A549 (cell line): ENCODE results near the gene MRRF. TPM values are rescaled to one million over a fixed set of nuclear protein-coding genes. Genes with fewer than 3 reads are reported as not detected.

ENCODE experiments used
- ATAC-seq, 2 experiments: fragments of 200-7000 bp in 1 of 2; fragments of >200 bp in 1 of 2; cut with Nextera tagmentation in 1 of 2; cut with Tn5 transposase in 1 of 2; 3 replicates each; pipeline versions ENCODE4 v1.8.0 to v1.9.1; 2018 to 2020; ENCODE audit warnings: mild to moderate bottlenecking in 1 of 2, moderate library complexity in 1 of 2
- CTCF ChIA-PET: fragments of 300-600 bp; sonication (Branson Sonifier 250); formaldehyde crosslinking; extraction: SDS; loops from one replicate; lab custom pipeline; 2021; ENCODE audit warnings: antibody characterized with exemption, inconsistent platforms; lab: Yijun Ruan, JAX
- POLR2A ChIA-PET: fragments of 350-600 bp; formaldehyde crosslinking; extraction: SDS; loops from one replicate; lab custom pipeline; 2021; ENCODE audit warnings: antibody characterized with exemption, inconsistent platforms; lab: Yijun Ruan, JAX
- DNase-seq, 2 experiments: peaks; one replicate each; pipeline versions ENCODE4 v3.0.0 to v3.0.0-alpha.2; 2011 to 2016; ENCODE audit warnings: low read depth in 1 of 2, low spot score in 1 of 2
- FAIRE-seq: peaks from 2 replicates; lab custom pipeline; 2011; peaks lifted over from hg19 to GRCh38; lab: Jason Lieb, UNC
- H3K27ac ChIP-seq, 2 experiments: fragments of >200 bp; sonication (Bioruptor Twin); formaldehyde crosslinking; 3 replicates each; pipeline ENCODE4 v1.5.1; 2016 to 2017
- H3K4me1 ChIP-seq: fragments of >200 bp; sonication (Bioruptor Twin); formaldehyde crosslinking; 3 replicates; pipeline ENCODE4 v1.6.1; 2016
- H3K4me2 ChIP-seq: fragments of >200 bp; sonication (Bioruptor Twin); formaldehyde crosslinking; 3 replicates; pipeline ENCODE4 v1.6.1; 2016
- H3K4me3 ChIP-seq: fragments of >200 bp; sonication (Bioruptor Twin); formaldehyde crosslinking; 3 replicates; pipeline ENCODE4 v1.5.1; 2016
- H3K9me3 ChIP-seq: fragments of >200 bp; sonication (Bioruptor Twin); formaldehyde crosslinking; 3 replicates; pipeline ENCODE4 v1.6.1; 2016
- ATOH8 ChIP-seq: fragments of 250-450 bp; sonication (Bioruptor Pico); IDR thresholded peaks from 2 replicates; pipeline ENCODE4 v1.5.0; 2020; ENCODE audit warnings: low read depth, mild to moderate bottlenecking, moderate library complexity
- CBX8 ChIP-seq: fragments of 200-600 bp; sonication (generic); IDR thresholded peaks from 2 replicates; pipeline ENCODE4 v1.6.1; 2016
- CHD4 ChIP-seq: fragments of 200-600 bp; sonication (generic); IDR thresholded peaks from 2 replicates; pipeline ENCODE4 v1.6.1; 2016; ENCODE audit warnings: antibody characterized with exemption, mild to moderate bottlenecking, borderline replicate concordance
- CTCF ChIP-seq: fragments of >200 bp; sonication (Bioruptor Twin); formaldehyde crosslinking; IDR thresholded peaks from 3 replicates; pipeline ENCODE4 v1.5.1; 2016
- EHF ChIP-seq: fragments of 250-450 bp; sonication (Bioruptor Pico); IDR thresholded peaks from 2 replicates; pipeline ENCODE4 v1.5.0; 2020; ENCODE audit warnings: mild to moderate bottlenecking
- EHMT2 ChIP-seq: fragments of 200-600 bp; sonication (generic); IDR thresholded peaks from 2 replicates; pipeline ENCODE4 v1.6.1; 2016; ENCODE audit warnings: antibody characterized with exemption, low read depth, mild to moderate bottlenecking, moderate library complexity
- EP300 ChIP-seq, 2 experiments: fragments of >200 bp; sonication (Bioruptor Twin); formaldehyde crosslinking; IDR thresholded peaks; 2 replicates in 1 of 2; 3 replicates in 1 of 2; pipeline ENCODE4 v1.6.1; 2016 to 2017
- GATA3 ChIP-seq: IDR thresholded peaks from 2 replicates; pipeline ENCODE4 v1.6.1; 2012; ENCODE audit warnings: borderline replicate concordance
- HEYL ChIP-seq: fragments of 250-450 bp; sonication (Bioruptor Pico); IDR thresholded peaks from 2 replicates; pipeline ENCODE4 v1.8.0; 2021; ENCODE audit warnings: mild to moderate bottlenecking, moderate library complexity
- HOXB13 ChIP-seq: fragments of 250-450 bp; sonication (Bioruptor Pico); IDR thresholded peaks from 2 replicates; pipeline ENCODE4 v1.5.0; 2020; ENCODE audit warnings: low read depth, mild to moderate bottlenecking, moderate library complexity
- HOXB5 ChIP-seq: fragments of 250-450 bp; sonication (Bioruptor Pico); IDR thresholded peaks from 2 replicates; pipeline ENCODE4 v1.5.0; 2020; ENCODE audit warnings: mild to moderate bottlenecking, moderate library complexity
- NR3C1 ChIP-seq: fragments of >200 bp; sonication (Bioruptor Twin); formaldehyde crosslinking; IDR thresholded peaks from 3 replicates; pipeline ENCODE4 v1.6.1; 2017
- PBX3 ChIP-seq: IDR thresholded peaks from 2 replicates; pipeline ENCODE4 v1.6.1; 2012
- PHF8 ChIP-seq: fragments of 200-600 bp; sonication (generic); IDR thresholded peaks from 2 replicates; pipeline ENCODE4 v1.6.1; 2016; ENCODE audit warnings: low read depth, mild to moderate bottlenecking, antibody characterized with exemption, moderate library complexity, borderline replicate concordance
- REST ChIP-seq: fragments of 200-600 bp; sonication (generic); IDR thresholded peaks from 2 replicates; pipeline ENCODE4 v1.6.1; 2016; ENCODE audit warnings: antibody characterized with exemption, mild to moderate bottlenecking, moderate library complexity
- SMC3 ChIP-seq: fragments of >200 bp; sonication (Bioruptor Twin); formaldehyde crosslinking; IDR thresholded peaks from 3 replicates; pipeline ENCODE4 v1.6.1; 2018; ENCODE audit warnings: inconsistent platforms
- ZFP36 ChIP-seq: fragments of 450-650 bp; IDR thresholded peaks from 2 replicates; pipeline ENCODE4 v1.6.1; 2014; ENCODE audit warnings: borderline replicate concordance; ENCODE audit not compliant: partially characterized antibody
- WGBS: methylation state at CpG from one replicate; pipeline ENCODE4 v1.1.6; 2017; ENCODE audit errors: missing lambda C conversion rate; 5-methylcytosine and 5-hydroxymethylcytosine counted together
- polyA plus RNA-seq, 4 experiments: library from polyadenylated mRNA; depleted of rRNA in 3 of 4; stranded (reverse); fragments of >200 nt; fragmentation: RNase III in 1 of 4; extraction: RNeasy Plus Mini Kit Qiagen cat#74134 plus additional on column Dnase treatment in 1 of 4; gene quantifications; 2 replicates in 3 of 4; 3 replicates in 1 of 4; pipeline ENCODE4 v1.2.3, GENCODE V29; 2011 to 2017
- TF ChIP-seq, protein P1 (sequence below): fragments of 250-450 bp; sonication (Bioruptor Pico); IDR thresholded peaks from 2 replicates; pipeline ENCODE4 v1.5.0; 2021; ENCODE audit warnings: mild to moderate bottlenecking, moderate library complexity, borderline replicate concordance

The MRRF gene
- polyA plus RNA-seq, 2 of the 4 experiments (the other 2 are of a cell fraction), result 63.6 to 107 TPM

DNA sequence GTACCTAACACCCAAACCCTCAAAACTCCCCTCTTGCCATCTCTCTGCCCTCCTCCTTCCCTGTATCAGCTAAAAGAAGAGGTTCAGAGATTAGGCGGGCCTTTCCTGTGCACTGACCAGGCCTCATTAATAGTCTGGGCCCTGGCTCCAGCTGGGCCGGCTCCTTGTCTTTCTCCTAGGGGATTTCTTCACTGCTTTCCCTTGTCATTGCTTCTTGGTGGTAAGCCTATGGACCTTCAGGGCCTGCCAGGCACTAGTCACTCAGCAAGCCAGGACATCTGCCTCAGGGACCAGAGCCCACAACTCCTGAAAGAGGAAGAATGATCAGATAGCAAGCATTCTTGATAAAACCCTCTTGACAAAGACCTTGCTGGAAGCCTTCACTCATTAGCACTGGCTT lies 50.9 kb downstream of the MRRF start:
- WGBS, result 85% methylated on average over 2 of the region's 2 CpGs
- no peak; a peak in 1 of 6 replicates for ATAC-seq
- CTCF ChIA-PET, result interaction anchor here (1.1 kb wide), 1 partner anchor 192 kb away, joined by 3 read pairs; no protein-coding TSS in a partner anchor

More for the DNA sequence above, 50.9 kb downstream of the MRRF start:
- DNase-seq (no peak), FAIRE-seq (no peak)
- POLR2A ChIA-PET, result no interaction called here
- Histone ChIP-seq H3K27ac (no peak overlapping the region), H3K4me3 (no peak overlapping the region), H3K9me3 (no peaks in the 10 kb centered on the region), H3K4me1 (no peaks in the 10 kb centered on the region), H3K4me2 (no peak overlapping the region)
- TF ChIP-seq PBX3 (no peak), ZFP36 (no peak), EP300 (IDR thresholded peaks at IDR 0.05) (no peak), GATA3 (no peak), PHF8 (no peak), NR3C1 (no peak), HEYL (no peak), CBX8 (no peak), CHD4 (no peak), EHF (CRISPR knock-in tag) (no peak), ATOH8 (CRISPR knock-in tag) (no peak), EHMT2 (no peak), HOXB13 (CRISPR knock-in tag) (no peak), SMC3 (no peak), CTCF (no peak), HOXB5 (CRISPR knock-in tag) (no peak), REST (no peak)
- TF ChIP-seq, protein P1, sequence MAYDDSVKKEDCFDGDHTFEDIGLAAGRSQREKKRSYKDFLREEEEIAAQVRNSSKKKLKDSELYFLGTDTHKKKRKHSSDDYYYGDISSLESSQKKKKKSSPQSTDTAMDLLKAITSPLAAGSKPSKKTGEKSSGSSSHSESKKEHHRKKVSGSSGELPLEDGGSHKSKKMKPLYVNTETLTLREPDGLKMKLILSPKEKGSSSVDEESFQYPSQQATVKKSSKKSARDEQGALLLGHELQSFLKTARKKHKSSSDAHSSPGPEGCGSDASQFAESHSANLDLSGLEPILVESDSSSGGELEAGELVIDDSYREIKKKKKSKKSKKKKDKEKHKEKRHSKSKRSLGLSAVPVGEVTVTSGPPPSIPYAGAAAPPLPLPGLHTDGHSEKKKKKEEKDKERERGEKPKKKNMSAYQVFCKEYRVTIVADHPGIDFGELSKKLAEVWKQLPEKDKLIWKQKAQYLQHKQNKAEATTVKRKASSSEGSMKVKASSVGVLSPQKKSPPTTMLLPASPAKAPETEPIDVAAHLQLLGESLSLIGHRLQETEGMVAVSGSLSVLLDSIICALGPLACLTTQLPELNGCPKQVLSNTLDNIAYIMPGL (CRISPR knock-in tag), result no peak
